CD4-positive, alpha-beta T cell treated with Interleukin-1 beta for 1 hour (primary cell): ENCODE results near the gene CDCA4.

Experiments
- DNase-seq, 2 donors: peaks; one replicate each; pipeline ENCODE4 v3.0.0-alpha.2; 2020 to 2022

CDCA4 gene

DNA sequence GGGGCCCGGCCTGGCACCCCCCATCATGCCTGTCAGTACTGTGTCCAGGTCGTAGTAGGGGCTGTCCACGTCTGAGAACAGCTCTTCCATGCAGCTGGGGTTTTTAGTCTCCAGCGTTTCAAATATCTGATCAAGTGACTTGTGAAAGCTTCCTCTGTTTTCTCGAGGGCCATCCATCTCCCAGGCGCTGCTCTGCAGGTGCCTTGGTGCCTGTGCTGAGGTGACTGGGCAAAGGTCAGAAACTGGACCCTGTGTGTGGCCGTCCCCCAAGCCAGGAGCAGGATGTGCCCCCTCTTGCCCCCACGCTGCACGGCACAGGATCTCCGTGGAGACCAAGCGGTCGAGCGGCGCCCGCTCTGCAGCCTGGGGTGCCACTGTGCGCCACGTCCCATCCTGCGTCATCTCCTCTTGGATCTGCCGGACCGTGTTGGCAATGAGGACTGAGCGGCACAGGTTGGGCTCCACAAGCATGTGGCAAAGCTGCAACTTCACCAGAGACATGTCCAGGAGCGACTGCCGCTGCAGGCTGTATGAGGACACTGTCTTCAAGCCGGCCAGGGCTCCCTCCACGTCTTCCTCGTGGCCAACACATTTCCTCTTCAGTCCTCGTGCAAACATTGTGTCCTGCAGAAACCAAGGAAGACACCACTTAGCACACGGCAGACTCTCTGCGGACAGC is 9.4 kb downstream of the CDCA4 start:
- DNase-seq = no peak

DNA sequence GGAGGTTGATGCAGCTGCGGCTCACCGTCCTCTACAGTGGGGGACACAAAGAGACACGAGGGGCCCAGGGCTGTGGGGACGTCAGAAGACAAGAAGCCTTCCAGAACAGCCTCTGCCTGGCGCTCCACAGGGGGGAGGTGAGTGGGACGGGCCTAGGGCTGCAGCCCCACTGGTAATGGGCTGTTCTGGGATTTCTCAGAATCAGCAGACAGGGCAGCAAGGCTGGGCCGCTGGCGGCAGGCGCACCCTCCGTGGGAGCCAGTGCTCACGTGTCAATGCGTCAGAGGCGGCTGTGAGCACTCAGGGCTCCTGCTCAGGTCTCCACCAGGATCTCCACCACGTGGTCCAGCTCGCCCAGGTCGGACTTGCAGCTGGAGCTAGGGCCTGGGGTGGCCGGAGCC is 10.0 kb downstream of the CDCA4 start:
- DNase-seq = no peak

DNA sequence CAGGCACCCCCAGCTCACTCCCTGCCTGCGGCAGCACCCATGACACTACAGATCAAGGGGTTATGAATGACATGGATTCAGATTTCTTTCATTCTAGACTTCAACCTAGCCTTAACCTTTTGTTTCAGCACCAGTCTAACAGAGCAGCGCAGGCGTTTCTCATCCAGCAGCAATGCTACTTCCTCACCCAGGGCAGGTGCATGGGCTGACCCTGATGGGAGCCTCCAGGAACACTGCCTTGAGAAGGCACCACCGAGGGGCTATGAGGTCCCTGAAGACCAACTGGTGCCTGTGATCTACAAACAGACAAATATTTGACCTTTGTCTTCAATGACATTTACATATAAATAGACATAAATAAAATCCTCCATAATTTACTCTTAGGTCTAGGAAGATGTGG is 10.8 kb downstream of the CDCA4 start:
- no peak for DNase-seq

DNA sequence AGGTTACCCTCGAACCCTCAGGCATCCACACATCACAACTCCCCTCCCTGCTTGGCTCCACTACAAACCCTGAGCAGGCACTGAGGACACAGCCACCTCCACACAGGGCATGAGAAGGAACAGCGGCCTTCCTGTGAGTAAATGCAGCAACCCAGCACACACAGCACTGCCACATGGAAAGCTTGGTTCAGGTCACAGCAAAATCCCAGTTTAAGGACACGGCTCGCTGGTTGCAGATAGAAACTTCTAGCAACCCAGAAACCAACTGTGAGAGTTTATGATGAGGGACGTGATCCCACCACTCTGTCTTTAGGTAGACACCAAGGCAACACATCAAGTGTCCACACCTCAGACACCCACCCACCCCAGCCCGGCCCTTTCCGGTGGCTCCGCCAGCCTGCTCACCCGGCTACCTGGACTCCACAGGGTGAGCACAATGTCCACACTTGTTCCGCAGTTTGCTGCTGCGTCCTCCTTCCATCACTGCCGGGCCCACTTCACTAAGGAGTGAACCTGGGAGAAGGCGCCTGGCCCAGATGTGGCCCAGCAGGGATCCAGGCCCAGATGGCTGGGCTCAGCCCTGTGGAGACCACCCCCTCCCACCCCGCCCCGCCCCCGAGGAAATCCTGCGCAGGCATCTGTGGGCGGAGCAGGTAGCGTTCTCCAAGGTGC is 13.2 kb downstream of the CDCA4 start:
- DNase-seq = no peak

DNA sequence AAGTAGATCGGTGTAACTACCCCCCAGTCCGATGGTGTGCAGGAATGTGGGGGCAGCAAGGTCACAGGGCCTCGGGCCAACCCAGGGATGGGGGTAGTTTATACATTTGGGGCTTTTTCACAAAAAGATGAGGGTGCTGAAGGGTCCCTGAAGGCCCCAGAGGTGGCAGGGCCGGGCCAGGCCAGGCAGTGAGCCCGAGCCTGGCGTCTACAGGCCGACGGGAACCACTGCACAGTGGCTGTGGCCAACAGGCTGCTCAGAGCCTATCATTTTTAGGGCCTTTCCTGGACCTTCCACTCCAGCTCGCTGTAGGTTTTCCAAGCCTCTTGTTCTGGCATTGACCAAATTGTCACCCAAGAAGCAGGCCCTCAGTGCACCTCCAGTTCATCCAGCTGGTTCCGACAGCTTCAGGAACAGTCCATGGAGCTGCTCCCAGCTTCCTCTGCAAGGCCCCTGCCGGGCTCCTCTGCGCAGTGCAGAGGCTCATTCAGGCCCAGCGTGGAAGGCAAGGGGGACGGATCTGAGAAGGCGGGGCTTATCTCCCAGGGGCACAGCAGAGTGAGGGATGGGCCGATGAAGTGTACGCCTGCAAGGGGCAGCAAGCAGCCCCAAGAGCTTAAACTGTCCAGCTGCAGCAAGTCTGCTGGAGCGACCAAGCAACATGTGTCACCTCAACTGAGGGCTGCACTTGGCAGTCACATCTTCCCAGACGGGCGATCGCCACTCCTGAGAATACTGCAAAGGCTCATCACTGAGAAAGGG is 13.9 kb downstream of the CDCA4 start:
- DNase-seq = no peak

DNA sequence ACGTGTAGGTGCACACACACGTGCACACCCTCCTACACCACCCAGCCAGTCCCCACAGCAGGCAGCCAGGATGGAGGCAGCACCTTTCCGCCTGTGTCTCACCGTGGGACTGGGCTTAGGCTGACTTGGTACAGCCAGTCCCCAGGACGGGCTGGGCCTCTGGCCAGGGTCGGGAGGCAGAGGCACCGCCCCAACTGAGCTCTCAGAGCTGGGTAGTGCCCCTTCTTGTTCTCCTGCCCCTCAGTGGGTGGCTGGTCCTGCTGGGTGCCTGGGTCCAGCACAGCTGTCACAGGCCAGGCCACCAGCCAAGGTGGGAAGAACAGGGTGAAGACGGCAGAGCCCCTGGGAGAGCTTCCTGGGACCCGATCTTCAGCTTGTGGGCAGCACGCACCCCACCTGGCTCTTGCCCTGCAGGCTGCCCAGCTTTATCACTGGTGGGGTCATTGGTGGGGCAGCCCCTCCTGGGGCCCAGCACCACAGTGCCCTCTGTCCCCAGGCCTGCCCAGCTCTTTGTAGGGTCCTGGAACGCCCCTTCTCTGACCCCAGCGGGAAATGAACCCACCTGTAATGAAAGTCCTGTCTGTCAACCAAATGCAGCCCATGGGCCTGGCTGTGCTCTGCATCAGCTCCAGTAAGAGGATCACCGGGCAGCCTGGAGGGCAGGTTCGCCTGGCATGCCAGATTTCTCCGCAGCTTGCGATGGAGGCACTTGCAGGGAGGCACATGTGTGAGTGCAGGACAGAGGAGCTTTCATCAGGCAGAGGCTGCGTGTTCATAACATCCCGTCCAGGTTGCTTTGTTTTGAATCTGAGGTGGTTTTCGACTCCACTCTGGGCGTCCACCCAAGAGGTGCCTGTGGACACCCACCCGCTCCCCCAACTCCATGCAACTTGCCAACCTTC is 14.7 kb downstream of the CDCA4 start:
- no peak for DNase-seq

- DNase-seq = no peak
These were observed 15.5 kb downstream of the CDCA4 start for GRCh38 chr14:105005329-105005928.

- no peak for DNase-seq
These were observed 21.5 kb downstream of the CDCA4 start for GRCh38 chr14:104999361-104999760.

- DNase-seq = no peak
These were observed 22.1 kb downstream of the CDCA4 start for GRCh38 chr14:104998801-104999200.

DNA sequence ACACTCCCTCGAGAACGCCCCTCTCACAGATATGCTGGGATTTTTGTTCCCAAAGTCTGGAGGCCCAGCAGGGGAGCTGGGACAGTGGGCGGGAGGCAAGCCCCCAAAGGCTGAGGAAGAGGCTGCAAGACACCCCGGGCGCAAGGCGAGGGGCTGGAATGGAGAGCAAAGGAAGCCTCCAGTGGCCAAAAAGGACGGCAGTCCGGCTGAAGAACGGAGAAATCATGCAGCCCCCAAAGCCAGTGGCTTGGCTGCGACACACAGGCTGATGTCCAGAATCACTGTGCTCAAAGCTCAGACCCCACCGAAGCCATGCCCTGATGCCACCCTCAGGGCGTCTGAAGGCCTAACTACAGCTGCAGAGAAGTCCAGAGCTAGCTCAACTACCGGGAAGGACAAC is 24.4 kb downstream of the CDCA4 start:
- DNase-seq = no peak

DNA sequence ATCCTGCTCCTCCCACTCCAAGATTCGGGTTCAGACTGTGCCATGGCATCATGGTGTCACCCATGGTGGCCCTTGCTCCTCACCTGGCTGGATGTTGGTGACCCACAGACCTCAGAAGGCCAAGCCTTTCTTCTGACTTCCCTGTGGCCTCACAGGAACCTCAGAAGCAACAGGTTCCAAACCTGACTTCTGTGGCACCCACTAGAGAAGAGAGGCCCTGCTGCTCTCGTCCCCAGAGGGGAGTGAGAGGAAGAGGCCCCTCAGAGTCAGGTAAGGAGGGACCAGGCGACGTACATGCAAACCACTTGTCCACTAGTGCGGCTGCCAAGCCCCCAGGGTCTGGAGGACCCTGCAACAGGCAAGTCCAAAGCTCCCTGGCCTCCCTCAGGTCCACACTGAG is 24.9 kb downstream of the CDCA4 start:
- no peak for DNase-seq

DNA sequence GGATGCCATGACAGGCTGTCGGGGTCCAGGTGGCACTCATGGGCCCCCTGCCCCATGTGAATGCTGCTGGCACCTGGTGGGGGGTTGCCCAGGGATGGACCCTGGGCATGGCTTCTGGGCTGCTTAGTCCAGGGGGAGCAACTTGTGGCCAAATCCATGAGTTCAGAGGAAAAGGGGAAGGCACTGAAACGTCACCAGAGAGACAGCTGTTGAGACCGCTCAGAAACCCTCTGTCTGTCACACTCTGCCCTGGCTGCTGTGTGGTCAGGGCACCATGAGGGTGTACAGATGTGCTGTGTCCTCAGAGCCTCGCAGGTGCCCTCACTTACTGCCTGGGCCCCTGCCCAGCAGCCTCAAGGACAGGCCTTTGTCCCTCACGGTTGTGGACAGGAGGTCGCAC is 25.9 kb downstream of the CDCA4 start:
- DNase-seq = no peak

GRCh38 chr14:104993808-104994591 is 26.9 kb downstream of the CDCA4 start:
- no peak for DNase-seq

- DNase-seq = no peak
These were observed 27.6 kb downstream of the CDCA4 start for GRCh38 chr14:104993306-104993705.

GRCh38 chr14:104992501-104992900 is 28.4 kb downstream of the CDCA4 start:
- no peak for DNase-seq

DNA sequence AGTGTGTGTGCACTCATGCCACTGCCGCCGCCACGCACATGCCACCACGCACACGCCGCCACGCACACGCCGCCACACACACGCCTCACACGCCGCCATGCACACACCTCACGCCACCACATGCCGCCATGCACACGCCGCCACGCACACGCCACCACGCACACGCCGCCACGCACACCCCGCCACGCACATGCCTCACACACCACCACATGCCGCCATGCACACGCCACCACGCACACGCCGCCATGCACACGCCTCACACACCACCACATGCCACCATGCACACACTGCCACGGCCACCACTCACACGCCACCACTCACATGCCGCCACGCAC is 29.0 kb downstream of the CDCA4 start:
- no peak for DNase-seq

GRCh38 chr14:104989951-104990303 is 31.0 kb downstream of the CDCA4 start:
- no peak for DNase-seq

GRCh38 chr14:104989236-104989950 is 31.5 kb downstream of the CDCA4 start:
- no peak for DNase-seq

DNA sequence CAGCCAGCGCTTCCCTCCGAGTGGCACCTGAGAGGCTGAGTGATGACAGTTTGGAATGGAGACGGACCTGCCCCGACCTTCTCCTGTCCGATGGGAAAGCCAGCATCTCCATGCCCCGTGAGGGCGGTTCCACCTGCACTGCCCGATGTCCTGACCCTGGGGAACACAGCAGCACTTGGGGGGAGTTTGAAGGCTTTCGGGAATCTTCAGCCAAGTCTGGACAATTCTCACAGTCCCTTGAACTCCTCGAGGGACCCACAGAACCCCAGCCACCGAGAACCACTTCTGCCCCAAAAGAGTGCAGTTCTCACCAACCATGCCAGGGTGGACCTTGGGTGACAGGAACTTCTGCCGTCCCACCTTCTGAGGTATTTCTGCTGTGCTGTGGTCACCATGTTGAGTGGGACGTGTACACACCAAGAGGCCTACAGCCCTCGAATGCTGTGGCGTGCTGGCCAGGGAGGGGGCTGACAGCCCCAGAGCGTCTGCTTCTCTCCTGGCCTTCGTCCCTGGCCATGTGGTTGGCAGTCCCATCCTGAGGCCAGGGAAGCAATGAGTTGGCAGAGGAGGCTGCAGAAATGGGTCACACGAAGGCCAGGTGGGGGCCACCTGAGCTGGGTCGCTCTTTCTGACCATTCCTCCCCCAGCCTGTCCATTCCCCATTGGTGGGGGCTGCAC is 34.3 kb downstream of the CDCA4 start:
- no peak for DNase-seq

GRCh38 chr14:104985675-104986486 is 35.0 kb downstream of the CDCA4 start, which contains the start of gene CLBA1:
Gene CLBA1, plus strand, starts transcription at chr14:104985788. Its CDS starts 644 bp downstream, at chr14:104986432.
- DNase-seq = peak; percentile 89 to 93
